GM23338 (cell line): ENCODE data around the gene IGSF21.

Experiments
- CREB1 ChIP-seq: fragments of 250-450 bp; sonication (Bioruptor Pico); IDR thresholded peaks from 2 replicates; pipeline ENCODE4 v1.5.0; 2020; ENCODE audit warnings: low read depth, mild to moderate bottlenecking, moderate library complexity
- ETS1 ChIP-seq: IDR thresholded peaks from 2 replicates; pipeline ENCODE4 v1.6.1; 2016; ENCODE audit warnings: antibody characterized with exemption
- EZH2 ChIP-seq: fragments of 200-600 bp; sonication (generic); IDR thresholded peaks from one replicate; pipeline ENCODE4 v1.8.0; 2017; ENCODE audit warnings: antibody characterized with exemption, mild to moderate bottlenecking, low read depth; ENCODE audit not compliant: unreplicated experiment
- EZH2phosphoT487 ChIP-seq: fragments of 200-600 bp; sonication (generic); IDR thresholded peaks from one replicate; pipeline ENCODE4 v1.8.1; 2018; ENCODE audit warnings: antibody characterized with exemption; ENCODE audit not compliant: unreplicated experiment
- JUNB ChIP-seq: IDR thresholded peaks from one replicate; pipeline ENCODE4 v1.6.1; 2016; ENCODE audit warnings: antibody characterized with exemption; ENCODE audit not compliant: unreplicated experiment
- POLR2AphosphoS5 ChIP-seq: IDR thresholded peaks from 2 replicates; pipeline ENCODE4 v1.6.1; 2016; ENCODE audit warnings: antibody characterized with exemption, low read depth
- REST ChIP-seq: IDR thresholded peaks from one replicate; pipeline ENCODE4 v1.6.1; 2018; ENCODE audit warnings: antibody characterized with exemption; ENCODE audit not compliant: unreplicated experiment
- STAT1 ChIP-seq: IDR thresholded peaks from one replicate; pipeline ENCODE4 v1.6.1; 2016; ENCODE audit warnings: antibody characterized with exemption; ENCODE audit not compliant: unreplicated experiment
- ZNF114 ChIP-seq: fragments of 250-450 bp; sonication (Bioruptor Pico); IDR thresholded peaks from 2 replicates; pipeline ENCODE4 v1.5.0; 2020; ENCODE audit warnings: mild to moderate bottlenecking, moderate library complexity
- TF ChIP-seq, protein P1 (sequence below), 2 experiments: fragments of 200-600 bp in 1 of 2; sonication (generic) in 1 of 2; conservative IDR thresholded peaks; 2 replicates each; pipeline versions ENCODE4 v1.5.1 to v1.6.1; 2016 to 2017; ENCODE audit warnings: antibody characterized with exemption in 2 of 2, low read depth in 2 of 2, mild to moderate bottlenecking in 2 of 2, moderate library complexity in 1 of 2

DNA sequence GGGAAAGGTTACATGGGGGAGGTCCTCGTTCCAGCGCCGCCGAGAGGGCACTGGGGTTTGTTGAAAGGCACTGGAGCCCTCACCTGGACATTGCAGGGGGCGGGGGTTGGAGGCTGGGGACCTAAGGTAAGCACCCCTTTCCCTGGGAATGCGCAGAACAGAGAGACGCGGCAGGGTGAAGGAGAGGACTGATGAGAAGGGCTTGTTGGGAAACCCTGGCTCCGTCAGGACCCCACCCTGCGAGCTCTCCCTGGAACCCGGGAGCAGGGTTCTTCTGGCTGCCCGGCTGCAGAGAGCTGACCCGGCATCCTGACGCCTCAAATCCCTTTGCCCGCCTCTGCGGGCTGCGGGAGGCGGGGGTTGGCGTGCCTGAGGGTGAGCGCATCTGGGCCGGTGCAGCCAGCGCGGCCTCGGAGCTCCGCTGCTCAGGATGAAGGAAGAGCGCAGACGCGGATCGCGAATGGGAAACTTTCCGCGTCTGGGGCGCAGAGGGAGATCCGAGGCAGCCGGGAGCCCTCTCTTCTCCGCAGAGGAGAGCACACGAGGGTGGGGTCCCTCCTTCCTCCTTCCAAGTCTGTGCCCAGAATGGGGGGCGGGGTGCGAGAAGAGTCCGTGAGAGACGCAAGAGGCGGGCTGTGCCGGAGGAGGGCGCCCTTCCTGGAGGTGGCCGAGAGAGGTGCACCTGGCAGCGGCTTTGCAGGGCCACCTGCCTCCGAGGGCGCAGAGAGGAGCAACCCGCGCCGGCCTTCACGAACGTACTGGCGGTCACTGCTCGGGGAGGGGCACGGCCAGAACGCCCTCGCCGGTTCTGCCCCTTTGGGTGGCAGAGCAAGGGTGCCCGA lies 2.4 kb downstream of the IGSF21 start:
- TF ChIP-seq POLR2AphosphoS5 (no peak), EZH2 (no peak), ETS1 (no peak), EZH2phosphoT487 (no peak), JUNB (no peak), REST (no peak), CREB1 (CRISPR knock-in tag) (0 out of 2 replicates have a peak, but pooled peaks have one; percentile 52), STAT1 (no peak), ZNF114 (no peak)
- TF ChIP-seq, protein P1, sequence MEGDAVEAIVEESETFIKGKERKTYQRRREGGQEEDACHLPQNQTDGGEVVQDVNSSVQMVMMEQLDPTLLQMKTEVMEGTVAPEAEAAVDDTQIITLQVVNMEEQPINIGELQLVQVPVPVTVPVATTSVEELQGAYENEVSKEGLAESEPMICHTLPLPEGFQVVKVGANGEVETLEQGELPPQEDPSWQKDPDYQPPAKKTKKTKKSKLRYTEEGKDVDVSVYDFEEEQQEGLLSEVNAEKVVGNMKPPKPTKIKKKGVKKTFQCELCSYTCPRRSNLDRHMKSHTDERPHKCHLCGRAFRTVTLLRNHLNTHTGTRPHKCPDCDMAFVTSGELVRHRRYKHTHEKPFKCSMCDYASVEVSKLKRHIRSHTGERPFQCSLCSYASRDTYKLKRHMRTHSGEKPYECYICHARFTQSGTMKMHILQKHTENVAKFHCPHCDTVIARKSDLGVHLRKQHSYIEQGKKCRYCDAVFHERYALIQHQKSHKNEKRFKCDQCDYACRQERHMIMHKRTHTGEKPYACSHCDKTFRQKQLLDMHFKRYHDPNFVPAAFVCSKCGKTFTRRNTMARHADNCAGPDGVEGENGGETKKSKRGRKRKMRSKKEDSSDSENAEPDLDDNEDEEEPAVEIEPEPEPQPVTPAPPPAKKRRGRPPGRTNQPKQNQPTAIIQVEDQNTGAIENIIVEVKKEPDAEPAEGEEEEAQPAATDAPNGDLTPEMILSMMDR (conservative IDR thresholded peaks at IDR 0.05; ENCODE audit: low read depth in 2 of 2) = peak; percentile 66 to 79
